HL-60 (cell line): ENCODE data around the gene BRK1.
"Not testable (repeated sequence)": the region's sequence is repeated elsewhere in the genome, so short reads cannot be mapped to it uniquely, and the experiment has no call there.

ENCODE experiments used
- CTCF ChIP-seq: IDR thresholded peaks from one replicate; pipeline ENCODE4 v1.5.1; 2011; ENCODE audit warnings: low read length, control low read depth, inconsistent platforms; ENCODE audit not compliant: insufficient read depth
- POLR2AphosphoS5 ChIP-seq: IDR thresholded peaks from 2 replicates; pipeline ENCODE4 v1.6.1; 2012; ENCODE audit warnings: low read depth
- REST ChIP-seq: IDR thresholded peaks from 2 replicates; pipeline ENCODE4 v1.6.1; 2012; ENCODE audit warnings: low read depth; ENCODE audit not compliant: insufficient replicate concordance

- not testable (repeated sequence) for TF ChIP-seq CTCF, REST, POLR2AphosphoS5
Observed at GRCh38 chr3:10090774-10091173, 24.7 kb upstream of the BRK1 start.
